Measurements from ENCODE around the gene HPS4.

HPS4 gene

GRCh38 chr22:26463101-26463661, 20.4 kb downstream of the HPS4 start:
- DNase-seq, result no peak

DNA sequence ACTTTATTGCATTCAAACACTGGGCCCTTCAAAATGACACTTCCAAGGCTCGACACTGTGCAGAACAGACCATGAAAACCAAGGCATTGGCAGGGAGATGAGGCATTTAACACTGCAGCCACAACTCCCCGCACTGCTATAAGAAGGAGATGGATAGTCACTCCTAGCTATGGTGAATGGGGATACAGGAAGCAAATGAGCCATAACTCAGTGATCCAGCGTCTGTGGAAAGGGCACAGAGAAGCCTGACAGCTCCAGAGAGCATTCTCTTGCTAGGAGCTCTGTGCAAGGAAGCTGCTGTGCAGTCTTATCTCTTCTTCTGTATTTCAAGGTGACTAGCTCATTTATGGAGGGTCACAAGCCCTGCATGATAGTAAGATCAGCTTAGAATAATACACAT, 20.9 kb downstream of the HPS4 start:
- no peak for DNase-seq

DNA sequence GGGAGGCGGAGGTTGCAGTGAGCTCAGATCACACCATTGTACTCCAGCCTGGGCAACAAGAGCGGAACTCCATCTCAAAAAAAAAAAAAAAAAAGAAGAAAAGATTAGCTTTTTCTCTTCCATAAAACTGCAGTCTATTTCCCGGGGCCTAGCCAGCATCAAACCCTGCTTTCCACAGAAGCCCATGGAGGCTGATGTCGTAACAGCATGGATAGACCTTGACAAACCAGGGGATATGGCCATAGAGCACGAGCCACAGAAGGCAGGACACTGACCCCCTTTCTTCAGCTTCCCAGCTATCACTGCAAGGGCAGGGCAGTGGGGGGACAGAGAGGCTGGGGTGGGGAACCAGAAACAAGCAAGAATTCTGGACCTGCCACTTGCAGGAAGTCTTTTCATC, 21.5 kb downstream of the HPS4 start:
- DNase-seq, result no peak

DNA sequence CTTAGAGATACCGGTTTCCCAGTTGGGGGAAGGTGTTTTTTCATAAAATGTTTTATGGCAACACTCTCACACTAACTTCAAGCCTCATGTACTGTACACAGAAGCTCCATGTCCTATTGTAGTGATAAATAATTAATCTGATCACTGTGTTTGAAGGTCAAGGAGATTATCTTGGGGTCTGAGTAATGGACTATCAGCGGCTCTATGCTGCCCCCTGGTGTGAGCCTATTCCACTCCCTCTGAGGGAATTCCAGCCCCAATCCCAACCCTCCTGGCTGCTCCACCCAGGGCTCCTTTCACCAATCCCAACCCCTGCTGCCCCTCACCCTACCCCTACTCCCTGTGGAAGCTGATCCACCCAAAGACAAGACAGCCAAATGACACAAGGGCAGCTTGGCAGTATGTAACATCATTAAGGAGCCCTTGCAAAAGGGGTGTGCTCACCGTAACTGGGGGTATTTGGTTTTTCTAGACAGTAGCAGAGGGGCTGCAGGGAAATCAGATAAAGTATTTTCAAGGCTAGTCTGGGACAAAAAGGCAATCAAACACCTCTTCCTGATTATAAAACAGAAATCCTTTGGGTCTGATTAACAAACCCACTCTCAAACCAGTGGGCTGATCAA, 22.3 kb downstream of the HPS4 start:
- DNase-seq, result peak; percentile 48

DNA sequence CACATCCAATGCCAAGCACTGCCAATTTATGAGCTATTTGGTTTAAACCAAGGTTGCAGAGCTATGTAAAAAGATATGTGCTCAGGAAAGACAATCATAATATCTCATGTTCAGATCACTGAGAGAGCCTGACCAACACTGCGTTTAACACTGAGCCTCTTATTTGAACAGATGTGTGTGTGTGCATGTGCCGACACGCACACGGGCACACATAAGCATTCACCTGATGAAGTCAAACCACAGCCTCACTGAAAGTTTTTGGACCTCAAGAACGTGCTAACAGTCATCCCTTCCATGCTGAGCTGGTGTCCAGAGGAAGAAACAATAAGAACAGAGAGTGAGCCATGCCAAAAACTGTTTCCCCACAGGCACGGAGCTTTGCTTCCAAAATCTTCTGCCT, 23.4 kb downstream of the HPS4 start:
- DNase-seq, result no peak

GRCh38 chr22:26457661-26458272, 25.8 kb downstream of the HPS4 start:
- DNase-seq, result no peak

DNA sequence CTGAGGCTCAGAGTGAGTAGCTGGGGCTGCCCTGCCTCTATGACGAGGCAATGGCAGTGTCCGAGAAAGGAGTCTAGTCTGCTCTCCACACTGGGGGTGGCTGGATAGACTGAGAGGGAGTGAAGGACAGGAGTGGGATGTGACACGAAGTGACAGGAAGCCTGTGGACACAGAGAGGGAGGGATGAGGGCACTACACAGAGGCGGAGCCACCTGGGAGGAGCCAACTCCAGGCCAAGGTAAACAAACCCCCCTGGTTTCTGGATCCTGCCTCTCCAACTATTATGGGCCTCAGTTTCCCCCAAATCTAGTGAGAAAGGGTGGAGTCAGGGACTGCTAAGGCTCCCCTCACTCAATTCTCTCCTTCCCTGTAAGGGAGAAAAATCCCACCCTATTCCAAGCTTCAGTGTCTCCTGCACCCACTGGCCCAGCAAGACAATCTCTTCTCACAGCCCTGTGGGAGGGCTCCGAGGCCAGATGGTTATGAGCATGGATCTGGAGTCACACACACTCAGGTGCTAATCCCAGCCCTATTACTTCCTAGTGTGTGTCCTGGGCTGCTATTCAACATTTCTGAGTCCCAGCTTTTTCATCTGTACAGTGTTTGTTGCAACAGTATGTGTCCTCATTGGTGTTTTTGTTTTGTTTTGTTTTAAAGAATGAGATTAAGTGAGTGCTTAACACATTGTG, 29.6 kb downstream of the HPS4 start:
- no peak for DNase-seq

GRCh38 chr22:26453216-26453615, 30.4 kb downstream of the HPS4 start:
- DNase-seq, result no peak

DNA sequence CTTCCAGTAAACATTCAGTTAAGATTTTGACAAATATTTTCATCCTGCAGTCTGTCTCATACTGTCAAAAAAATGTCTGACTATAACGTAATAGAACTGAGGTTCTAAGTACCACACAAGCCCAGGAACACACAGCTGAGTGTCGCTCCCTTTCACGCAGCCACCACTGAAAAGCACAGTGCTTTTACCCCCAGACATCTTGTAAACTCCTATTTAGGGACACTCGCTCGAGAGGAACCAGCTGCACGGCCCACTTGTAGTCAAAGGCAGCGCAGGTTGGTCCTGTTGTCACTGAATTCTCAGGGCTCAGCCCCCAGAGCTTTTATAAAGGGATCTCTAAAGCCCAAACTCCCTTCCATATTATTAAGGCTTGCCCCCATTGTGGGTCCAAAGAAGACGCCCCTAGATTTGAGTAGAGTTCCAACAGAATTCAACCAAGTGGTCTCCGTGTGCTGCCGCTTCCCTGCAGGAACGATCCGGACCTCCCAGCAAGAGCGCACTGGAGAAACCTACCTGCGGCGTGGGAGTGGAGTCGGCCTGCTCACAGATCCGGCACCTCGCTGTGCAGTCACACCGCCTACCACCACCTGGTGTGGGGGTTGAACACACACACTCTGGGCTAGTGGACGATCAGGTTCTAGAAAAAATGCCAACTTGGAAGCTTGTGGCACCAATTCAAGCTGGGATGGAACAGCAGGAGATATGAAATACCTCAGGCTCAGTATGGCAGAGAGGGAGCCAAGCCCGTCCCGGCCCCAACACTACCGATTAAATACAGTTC, 31.2 kb downstream of the HPS4 start:
- DNase-seq, result no peak

DNA sequence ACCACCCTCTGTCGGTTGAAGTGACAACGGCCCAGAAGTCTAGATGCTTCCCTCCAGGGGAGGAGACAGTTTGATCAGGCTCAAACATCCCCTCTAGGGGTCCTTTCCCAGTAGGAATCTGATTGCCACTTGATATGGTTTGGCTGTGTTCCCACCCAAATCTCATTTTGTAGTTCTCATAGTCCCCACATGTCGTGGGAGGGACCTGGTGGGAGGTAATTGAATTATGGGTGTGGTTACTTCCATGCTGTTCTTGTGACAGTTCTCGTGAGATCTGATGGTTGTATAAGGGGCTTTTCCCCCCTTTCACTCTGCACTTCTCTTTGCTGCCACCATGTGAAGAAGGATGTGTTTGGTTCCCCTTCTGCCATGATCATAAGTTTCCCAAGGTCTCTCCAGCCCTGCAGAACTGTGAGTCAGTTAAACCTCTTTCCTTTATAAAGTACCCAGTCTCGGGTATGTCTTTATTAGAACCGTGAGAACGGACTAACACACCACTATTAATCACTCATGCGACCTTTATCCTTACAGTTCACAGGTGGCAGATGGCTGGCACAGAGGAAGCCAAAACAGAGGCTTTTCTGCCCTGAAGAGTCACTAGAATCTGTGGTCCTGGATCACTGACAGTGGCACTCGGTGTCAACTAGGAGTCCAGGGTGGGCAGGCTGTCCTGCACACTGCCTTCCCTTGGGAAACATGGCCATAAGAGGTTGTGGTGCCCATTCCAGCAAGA, 33.0 kb downstream of the HPS4 start:
- DNase-seq, result no peak

DNA sequence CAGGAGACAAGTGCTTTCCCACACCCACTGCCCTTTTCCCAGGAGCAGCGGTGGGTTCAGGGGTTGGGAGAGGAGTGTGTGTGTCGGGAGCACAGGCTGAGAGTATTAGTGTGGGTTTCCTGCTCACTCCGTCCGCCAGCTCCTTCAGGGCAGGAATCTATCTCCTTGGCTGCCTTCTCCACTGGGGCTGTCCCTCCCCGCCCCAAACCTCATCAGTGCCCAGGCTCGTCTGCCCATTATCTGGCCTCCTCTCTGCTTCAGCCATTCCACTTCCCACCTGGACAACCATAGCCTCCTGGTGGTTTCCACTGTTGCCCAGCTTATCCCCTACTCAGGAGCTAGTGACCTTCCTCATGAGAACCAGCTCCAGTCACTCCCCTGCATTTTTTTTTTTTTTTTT, 34.6 kb downstream of the HPS4 start:
- DNase-seq, result no peak

- no peak for DNase-seq
These were observed 35.2 kb downstream of the HPS4 start for GRCh38 chr22:26448334-26448733.

GRCh38 chr22:26447584-26448329, 35.8 kb downstream of the HPS4 start:
- no peak for DNase-seq

- DNase-seq, result no peak
These were observed 36.6 kb downstream of the HPS4 start for GRCh38 chr22:26446808-26447515.

DNA sequence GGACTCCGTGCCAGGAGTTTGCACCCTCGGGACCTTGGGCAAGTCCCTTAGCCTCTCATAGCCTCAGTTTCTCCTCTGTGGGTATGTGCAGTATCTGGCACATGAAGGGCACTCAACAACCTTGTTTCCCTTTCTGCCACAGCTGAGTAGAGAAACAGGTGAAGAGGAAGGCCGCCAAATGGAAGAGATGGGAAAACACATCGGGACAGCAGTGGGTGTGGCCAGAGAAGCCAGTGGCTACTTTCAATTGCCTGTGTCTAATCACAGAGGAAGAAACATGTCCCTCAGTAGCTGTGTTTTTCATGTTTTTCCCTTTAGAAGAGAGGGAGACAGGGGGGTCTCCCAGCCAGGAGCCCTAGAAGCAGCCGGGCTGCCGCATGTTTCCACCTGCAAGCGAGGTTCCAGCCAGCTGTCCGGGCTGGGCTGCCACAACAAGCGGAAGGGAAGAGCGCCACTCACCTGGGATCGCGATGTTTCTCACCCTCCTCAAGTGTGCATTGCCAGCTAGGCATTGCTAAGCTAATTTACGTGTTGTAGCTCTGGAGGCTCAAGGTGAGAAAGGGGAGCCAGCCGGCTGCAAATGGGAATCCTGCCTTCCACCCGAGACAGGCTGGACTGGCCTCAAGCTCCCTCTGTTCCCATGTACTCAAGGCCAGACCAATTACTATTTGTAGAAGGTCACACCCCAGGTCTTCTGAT, 37.9 kb downstream of the HPS4 start:
- no peak for DNase-seq

- no peak for DNase-seq
These were observed 38.8 kb downstream of the HPS4 start for GRCh38 chr22:26444777-26445176.

- DNase-seq, result no peak
These were observed 39.5 kb downstream of the HPS4 start for GRCh38 chr22:26443901-26444690.

DNA sequence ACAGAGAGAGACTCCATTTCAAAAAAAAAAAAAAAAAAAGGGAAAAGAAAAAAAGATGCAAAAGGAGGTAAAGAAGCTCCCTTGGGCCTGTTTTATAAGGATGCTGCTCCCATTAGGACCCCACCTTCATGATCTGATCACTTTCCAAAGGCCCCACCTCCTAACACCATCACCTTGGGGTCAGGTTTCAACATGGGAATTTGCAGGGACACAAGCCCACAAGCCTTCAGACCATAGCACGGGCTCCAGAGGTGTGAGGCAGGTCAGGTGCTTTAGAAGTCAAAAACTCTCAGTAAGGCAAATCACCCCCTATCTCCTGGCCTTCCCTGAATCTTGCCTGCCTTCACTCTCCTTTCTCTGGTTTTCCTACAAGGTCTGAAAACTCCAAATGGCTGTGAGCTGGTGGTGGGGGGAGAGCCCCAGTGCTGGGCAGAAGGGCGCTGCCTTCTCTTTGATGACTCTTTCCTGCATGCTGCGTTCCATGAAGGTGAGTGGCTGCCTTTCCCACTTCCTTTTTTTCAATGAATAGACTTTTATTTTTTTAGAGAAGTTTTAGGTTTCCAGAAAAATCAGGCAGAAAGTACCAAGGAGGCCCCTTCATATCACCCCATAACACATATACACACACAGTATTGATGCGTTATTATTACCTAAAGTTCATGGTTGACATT, 41.4 kb downstream of the HPS4 start:
- DNase-seq, result no peak

GRCh38 chr22:26439559-26439958, 44.0 kb downstream of the HPS4 start:
- no peak for DNase-seq

Measured in EL (cell line).